Measurements from ENCODE around the gene CTNNA2. TPM values are rescaled to one million over a fixed set of nuclear protein-coding genes. Genes with fewer than 3 reads are reported as not detected.

Gene CTNNA2
- total RNA-seq, 1 experiment from 2014 or later = 5.5 TPM

DNA sequence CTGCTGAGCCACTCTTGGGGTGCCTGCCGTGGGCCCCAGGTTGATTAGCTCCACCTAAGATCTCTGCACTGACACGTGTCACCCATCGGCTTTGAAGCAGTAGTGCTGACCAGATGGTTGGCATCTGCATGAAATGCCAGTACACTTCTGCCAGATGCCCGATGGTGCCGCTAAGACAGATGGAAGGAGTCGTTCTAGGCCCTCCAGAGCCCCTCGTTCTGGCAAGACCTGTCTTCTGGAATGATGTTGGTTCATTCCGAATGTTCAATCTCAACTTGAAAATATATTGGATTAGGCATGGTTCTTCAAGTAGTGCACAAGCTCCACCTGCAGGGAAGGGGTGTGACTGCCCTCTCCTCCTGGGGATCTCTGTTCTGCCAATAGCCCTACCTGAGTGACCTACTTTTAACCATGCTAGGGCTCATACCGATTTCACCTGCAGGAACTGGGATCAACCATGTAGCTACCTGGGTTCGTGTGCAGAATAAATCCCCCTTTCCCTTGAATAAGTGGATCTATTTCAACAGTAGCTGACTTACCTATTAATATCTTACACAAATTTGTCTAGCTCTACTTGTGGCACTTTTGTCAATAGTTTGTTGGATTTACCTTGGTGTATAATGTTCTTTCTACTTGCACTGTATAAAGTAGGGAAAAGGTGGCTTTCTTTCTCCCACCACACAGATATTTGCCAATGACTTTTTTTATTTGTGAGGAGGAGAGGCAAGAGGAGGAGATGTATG lies 342.6 kb downstream of the CTNNA2 start:
- H2AK5ac ChIP-seq (ENCODE audit: insufficient read length, low read length) = no peak overlapping the region
- H3K79me1 ChIP-seq (ENCODE audit: insufficient read depth, low read depth, low read length, poor library complexity, severe bottlenecking) = no peaks in the 10 kb centered on the region
- Mint-ChIP-seq H3K27me3 (ENCODE audit: low read depth) (no peaks in the 10 kb centered on the region), H3K36me3 (ENCODE audit: insufficient read depth in 1 of 3, low read depth in 3 of 3) (no peaks in the 10 kb centered on the region; a peak in 2 of 7 replicates), H3K4me3 (no peak overlapping the region), H3K9me3 (no peaks in the 10 kb centered on the region), H3K27ac (peak overlapping the region in 2 of 3 experiments; percentile 9 to 54; a peak in 2 of 7 replicates), H3K4me1 (peaks cover 28 to 31% of the 10 kb centered on the region in 2 experiments)
- no peak overlapping the region for H2BK15ac ChIP-seq (ENCODE audit: low read depth, low read length)
- no peaks in the 10 kb centered on the region; the same call in 1 of the 2 replicates for H3K27me3 ChIP-seq (ENCODE audit: insufficient read depth, low read length)
- no peak overlapping the region for H4K8ac ChIP-seq (replicated peaks; ENCODE audit: insufficient read length, low read depth, low read length)
- H3K4me2 ChIP-seq (ENCODE audit: insufficient read depth, insufficient read length, low read length) = no peak overlapping the region
- H3K23me2 ChIP-seq (ENCODE audit: insufficient read length, low read depth, low read length, poor library complexity, severe bottlenecking) = no peaks in the 10 kb centered on the region
- no CpG with 5 or more reads among the region's 10 CpGs for WGBS (ENCODE audit: extremely low coverage, insufficient read length, low lambda C conversion rate)
- no peak overlapping the region for H2BK5ac ChIP-seq (ENCODE audit: insufficient read length, low read length)
- no peak overlapping the region for H3K14ac ChIP-seq (ENCODE audit: insufficient read depth, low read length)
- no peak overlapping the region for H2BK12ac ChIP-seq (ENCODE audit: insufficient read length, low read depth, low read length)
- no peak overlapping the region for H2BK20ac ChIP-seq (ENCODE audit: low read depth, low read length, poor library complexity, severe bottlenecking)
- H3K9me3 ChIP-seq (ENCODE audit: control insufficient read depth, low read depth, low read length) = no peaks in the 10 kb centered on the region
- H3K4me1 ChIP-seq (ENCODE audit: insufficient read depth, low read length) = peaks cover 4% of the 10 kb centered on the region; the same call in 1 of the 2 replicates
- H4K91ac ChIP-seq (ENCODE audit: insufficient read length, low read depth, low read length) = no peak overlapping the region
- peak; percentile 61 for DNase-seq
- no peak overlapping the region for H3K4ac ChIP-seq (ENCODE audit: low read depth, low read length)
- no peaks in the 10 kb centered on the region for H4K20me1 ChIP-seq (ENCODE audit: control insufficient read depth, insufficient read depth, insufficient read length)
- no peak overlapping the region for H3K18ac ChIP-seq (ENCODE audit: insufficient read length, low read depth, low read length)
- H3K23ac ChIP-seq (ENCODE audit: insufficient read length, low read depth, low read length) = no peak overlapping the region
- H3K9ac ChIP-seq (ENCODE audit: extremely low read depth, insufficient read length, low read length) = no peak overlapping the region
- H2AFZ ChIP-seq (ENCODE audit: low read length) = no peak overlapping the region
- no peak overlapping the region for H4K5ac ChIP-seq (ENCODE audit: insufficient read length, low read depth, low read length)
- no peak overlapping the region for H3K27ac ChIP-seq (ENCODE audit: insufficient read length, low read depth, low read length)
- no peak overlapping the region for H2BK120ac ChIP-seq (ENCODE audit: low read depth, low read length, poor library complexity, severe bottlenecking)
- TF ChIP-seq, protein P1, sequence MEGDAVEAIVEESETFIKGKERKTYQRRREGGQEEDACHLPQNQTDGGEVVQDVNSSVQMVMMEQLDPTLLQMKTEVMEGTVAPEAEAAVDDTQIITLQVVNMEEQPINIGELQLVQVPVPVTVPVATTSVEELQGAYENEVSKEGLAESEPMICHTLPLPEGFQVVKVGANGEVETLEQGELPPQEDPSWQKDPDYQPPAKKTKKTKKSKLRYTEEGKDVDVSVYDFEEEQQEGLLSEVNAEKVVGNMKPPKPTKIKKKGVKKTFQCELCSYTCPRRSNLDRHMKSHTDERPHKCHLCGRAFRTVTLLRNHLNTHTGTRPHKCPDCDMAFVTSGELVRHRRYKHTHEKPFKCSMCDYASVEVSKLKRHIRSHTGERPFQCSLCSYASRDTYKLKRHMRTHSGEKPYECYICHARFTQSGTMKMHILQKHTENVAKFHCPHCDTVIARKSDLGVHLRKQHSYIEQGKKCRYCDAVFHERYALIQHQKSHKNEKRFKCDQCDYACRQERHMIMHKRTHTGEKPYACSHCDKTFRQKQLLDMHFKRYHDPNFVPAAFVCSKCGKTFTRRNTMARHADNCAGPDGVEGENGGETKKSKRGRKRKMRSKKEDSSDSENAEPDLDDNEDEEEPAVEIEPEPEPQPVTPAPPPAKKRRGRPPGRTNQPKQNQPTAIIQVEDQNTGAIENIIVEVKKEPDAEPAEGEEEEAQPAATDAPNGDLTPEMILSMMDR (conservative IDR thresholded peaks at IDR 0.05) = peak; percentile 79
- no peak overlapping the region for H3T11ph ChIP-seq (ENCODE audit: low read length)
- no peaks in the 10 kb centered on the region for H3K79me2 ChIP-seq (ENCODE audit: insufficient read depth, low read length)
- H3K56ac ChIP-seq (ENCODE audit: insufficient read length, low read depth, low read length) = no peak overlapping the region

Data from H9 (cell line).